ENCODE results near the gene PARVA.

Gene PARVA

GRCh38 chr11:12541583-12542151, 164.3 kb downstream of the PARVA start:
- FAIRE-seq (no peak), DNase-seq (ENCODE audit: extremely low spot score, insufficient read length, low read depth) (no peak)

GRCh38 chr11:12542186-12542935, 165.0 kb downstream of the PARVA start:
- FAIRE-seq (no peak), DNase-seq (ENCODE audit: extremely low spot score, insufficient read length, low read depth) (no peak)

- no peak for FAIRE-seq
- DNase-seq (ENCODE audit: extremely low spot score, insufficient read length, low read depth): no peak
Measured at GRCh38 chr11:12543596-12544415, 166.4 kb downstream of the PARVA start.

GRCh38 chr11:12544986-12545775, 167.8 kb downstream of the PARVA start:
- no peak for FAIRE-seq
- no peak for DNase-seq (ENCODE audit: extremely low spot score, insufficient read length, low read depth)

- FAIRE-seq (no peak), DNase-seq (ENCODE audit: extremely low spot score, insufficient read length, low read depth) (no peak)
Measured at GRCh38 chr11:12546122-12546521, 168.8 kb downstream of the PARVA start.

GRCh38 chr11:12546660-12547059, 169.3 kb downstream of the PARVA start:
- DNase-seq (ENCODE audit: extremely low spot score, insufficient read length, low read depth): no peak
- FAIRE-seq: no peak

- DNase-seq (ENCODE audit: extremely low spot score, insufficient read length, low read depth) (no peak), FAIRE-seq (no peak)
Measured at GRCh38 chr11:12547953-12548650, 170.7 kb downstream of the PARVA start.

GRCh38 chr11:12552692-12553091, 175.3 kb downstream of the PARVA start:
- DNase-seq (ENCODE audit: extremely low spot score, insufficient read length, low read depth) (no peak), FAIRE-seq (no peak)

GRCh38 chr11:12554122-12554521, 176.8 kb downstream of the PARVA start:
- no peak for DNase-seq (ENCODE audit: extremely low spot score, insufficient read length, low read depth)
- FAIRE-seq: no peak

GRCh38 chr11:12556155-12556554, 178.8 kb downstream of the PARVA start:
- DNase-seq (ENCODE audit: extremely low spot score, insufficient read length, low read depth) (no peak), FAIRE-seq (no peak)

GRCh38 chr11:12556788-12557384, 179.5 kb downstream of the PARVA start:
- FAIRE-seq (no peak), DNase-seq (ENCODE audit: extremely low spot score, insufficient read length, low read depth) (no peak)

- FAIRE-seq: no peak
Measured at GRCh38 chr11:12559011-12559410, 181.6 kb downstream of the PARVA start.

GRCh38 chr11:12560362-12560761, 183.0 kb downstream of the PARVA start:
- FAIRE-seq: no peak
- DNase-seq (ENCODE audit: extremely low spot score, insufficient read length, low read depth): no peak

More at GRCh38 chr11:12559011-12559410, 181.6 kb downstream of the PARVA start:
- no peak for DNase-seq (ENCODE audit: extremely low spot score, insufficient read length, low read depth)

GRCh38 chr11:12560861-12561260, 183.5 kb downstream of the PARVA start:
- no peak for FAIRE-seq
- DNase-seq (ENCODE audit: extremely low spot score, insufficient read length, low read depth): no peak

GRCh38 chr11:12564012-12564411, 186.6 kb downstream of the PARVA start:
- no peak for DNase-seq (ENCODE audit: extremely low spot score, insufficient read length, low read depth)
- no peak for FAIRE-seq

GRCh38 chr11:12565406-12565805, 188.0 kb downstream of the PARVA start:
- DNase-seq (ENCODE audit: extremely low spot score, insufficient read length, low read depth) (no peak), FAIRE-seq (no peak)

- DNase-seq (ENCODE audit: extremely low spot score, insufficient read length, low read depth) (no peak), FAIRE-seq (no peak)
Measured at GRCh38 chr11:12567746-12568460, 190.5 kb downstream of the PARVA start.

- FAIRE-seq: no peak
- no peak for DNase-seq (ENCODE audit: extremely low spot score, insufficient read length, low read depth)
Measured at GRCh38 chr11:12569499-12570425, 192.4 kb downstream of the PARVA start.

Data from GM18507 (cell line).